B cell (primary cell): ENCODE data around the gene DNAJC11. TPM values are rescaled to one million over a fixed set of nuclear protein-coding genes. Genes with fewer than 3 reads are reported as not detected.

Source experiments
- ATAC-seq: fragments of 200-7000 bp; cut with Tn5 transposase; one replicate; pipeline ENCODE4 v1.10.0; 2021; ENCODE audit warnings: low read depth, mild to moderate bottlenecking, moderate number of reproducible peaks, moderate library complexity
- CTCF ChIA-PET: fragments of 350-600 bp; sonication (Branson Sonifier 250); formaldehyde crosslinking; loops from one replicate; lab custom pipeline; 2021; ENCODE audit warnings: antibody characterized with exemption, inconsistent platforms; lab: Charles Lee
- POLR2A ChIA-PET: fragments of 350-600 bp; sonication (Branson Sonifier 250); formaldehyde crosslinking; loops from one replicate; lab custom pipeline; 2021; ENCODE audit warnings: antibody characterized with exemption; lab: Charles Lee
- DNase-seq: peaks from one replicate; pipeline ENCODE4 v3.0.0; 2013
- H2AFZ ChIP-seq: 2 replicates; pipeline ENCODE4 v1.6.1; 2012; ENCODE audit warnings: mild to moderate bottlenecking, low read depth, low read length; ENCODE audit not compliant: insufficient read depth, poor library complexity, severe bottlenecking
- H3K27ac ChIP-seq, 2 donors: 1 replicate in 1 of 2; 2 replicates in 1 of 2; pipeline ENCODE4 v1.5.1; 2012 to 2013; ENCODE audit warnings: low read length in 2 of 2, mild to moderate bottlenecking in 2 of 2, moderate library complexity in 1 of 2
- H3K27me3 ChIP-seq, 4 experiments: fragments of 200-600 bp in 1 of 4; sonication (generic) in 1 of 4; replicated peaks in 1 of 4; 1 replicate in 2 of 4; 2 replicates in 2 of 4; pipeline versions ENCODE4 v1.6.1 to v1.7.0; 2013 to 2016; ENCODE audit warnings: low read length in 3 of 4, mild to moderate bottlenecking in 2 of 4, mixed read lengths in 1 of 4, moderate library complexity in 1 of 4; ENCODE audit not compliant: insufficient read depth in 4 of 4, control insufficient read depth in 3 of 4; ENCODE audit errors: control extremely low read depth in 1 of 4
- H3K36me3 ChIP-seq, 2 experiments: replicated peaks in 1 of 2; 1 replicate in 1 of 2; 2 replicates in 1 of 2; pipeline versions ENCODE4 v1.6.1 to v1.7.1; 2013; ENCODE audit warnings: low read length in 1 of 2; ENCODE audit not compliant: insufficient read depth in 2 of 2, control insufficient read depth in 1 of 2; ENCODE audit errors: control extremely low read depth in 1 of 2, extremely low read depth in 1 of 2
- H3K4me1 ChIP-seq, 2 donors: fragments of 200-600 bp in 1 of 2; sonication (generic) in 1 of 2; 1 replicate in 1 of 2; 2 replicates in 1 of 2; pipeline versions ENCODE4 v1.5.1 to v1.6.1; 2013 to 2017; ENCODE audit warnings: low read length in 2 of 2; ENCODE audit not compliant: control insufficient read depth in 2 of 2, insufficient read depth in 2 of 2
- H3K4me2 ChIP-seq: replicated peaks from 2 replicates; pipeline ENCODE3; 2012; ENCODE audit warnings: mild to moderate bottlenecking, low read depth, low read length; ENCODE audit not compliant: poor library complexity, severe bottlenecking
- H3K4me3 ChIP-seq, 5 experiments: fragments of 200-600 bp in 1 of 5; sonication (generic) in 1 of 5; 1 replicate in 3 of 5; 2 replicates in 2 of 5; pipeline versions ENCODE4 v1.5.1 to v1.7.0; 2011 to 2016; ENCODE audit warnings: low read length in 4 of 5, mild to moderate bottlenecking in 4 of 5, low read depth in 2 of 5, control low read depth in 1 of 5, moderate library complexity in 1 of 5; ENCODE audit not compliant: insufficient read depth in 1 of 5; ENCODE audit errors: control extremely low read depth in 1 of 5, extremely low read depth in 1 of 5
- H3K79me2 ChIP-seq: fragments of 200-600 bp; sonication (generic); one replicate; pipeline ENCODE4 v1.6.0; 2016; ENCODE audit warnings: low read length; ENCODE audit not compliant: control insufficient read depth, insufficient read depth
- H3K9ac ChIP-seq: fragments of 200-600 bp; sonication (generic); 2 replicates; pipeline ENCODE4 v1.6.1; 2017; ENCODE audit warnings: mild to moderate bottlenecking, low read length, moderate library complexity
- H3K9me3 ChIP-seq, 3 donors: one replicate each; pipeline versions ENCODE4 v1.6.1 to v1.7.1; 2013; ENCODE audit warnings: low read length in 2 of 3; ENCODE audit not compliant: control insufficient read depth in 2 of 3, insufficient read depth in 1 of 3; ENCODE audit errors: control extremely low read depth in 1 of 3
- H4K20me1 ChIP-seq: 2 replicates; pipeline ENCODE4 v1.6.0; 2012; ENCODE audit warnings: mild to moderate bottlenecking, low read length; ENCODE audit not compliant: insufficient read depth, control insufficient read depth, poor library complexity, severe bottlenecking
- H3K27ac Mint-ChIP-seq: one replicate; pipeline ENCODE4 v1.8.0; 2021; ENCODE audit warnings: mixed read lengths
- H3K27me3 Mint-ChIP-seq: one replicate; pipeline ENCODE4 v1.8.0; 2021; ENCODE audit warnings: mixed read lengths
- H3K4me1 Mint-ChIP-seq: one replicate; pipeline ENCODE4 v1.8.0; 2021; ENCODE audit warnings: mixed read lengths
- H3K4me3 Mint-ChIP-seq: one replicate; pipeline ENCODE4 v1.8.0; 2021; ENCODE audit warnings: mixed read lengths
- H3K9me3 Mint-ChIP-seq: one replicate; pipeline ENCODE4 v1.8.0; 2022; ENCODE audit warnings: mixed read lengths; ENCODE audit not compliant: insufficient read depth
- CTCF ChIP-seq: fragments of 200-600 bp; IDR thresholded peaks from one replicate; pipeline ENCODE4 v1.8.0; 2022; ENCODE audit warnings: antibody characterized with exemption, mild to moderate bottlenecking
- EZH2 ChIP-seq: IDR thresholded peaks from 2 replicates; pipeline ENCODE4 v1.6.1; 2012; ENCODE audit warnings: borderline replicate concordance, low read depth, mild to moderate bottlenecking, moderate library complexity, low read length; ENCODE audit not compliant: insufficient read depth, poor library complexity, severe bottlenecking
- WGBS: methylation state at CpG from one replicate; pipeline ENCODE4 v1.1.5; 2013; ENCODE audit warnings: missing lambda C conversion rate; ENCODE audit not compliant: insufficient coverage; 5-methylcytosine and 5-hydroxymethylcytosine counted together
- intact Hi-C: fragments of 100-400 bp; cut with micrococcal nuclease; formaldehyde crosslinking; loops from one replicate; pipeline ENCODE4 v1.10.0; 2022
- polyA plus RNA-seq: library from polyadenylated mRNA; depleted of rRNA; stranded (reverse); fragments of >200 nt; gene quantifications from 2 replicates; pipeline ENCODE4 v1.2.3, GENCODE V29; 2012
- total RNA-seq, 2 donors: library from RNA; stranded (reverse); fragments of 120-200 nt in 1 of 2; gene quantifications; 1 replicate in 1 of 2; 2 replicates in 1 of 2; pipeline versions ENCODE4 v1.2.3 to v1.2.4, GENCODE V29; 2013 to 2022

DNAJC11 gene
- total and polyA plus RNA-seq, 2 donors (not counting 1 experiment from before 2014, with no cell fraction given): 29.2 to 51.6 TPM

GRCh38 chr1:6630027-6630426 is 71.6 kb downstream of the DNAJC11 start:
- ATAC-seq: no peak

GRCh38 chr1:6628971-6629479 is 72.6 kb downstream of the DNAJC11 start:
- no peak for TF ChIP-seq CTCF
- no peak for TF ChIP-seq EZH2
- H3K27me3 Mint-ChIP-seq: no peaks in the 10 kb centered on the region
- no peak overlapping the region for H3K27ac ChIP-seq
- intact Hi-C loops: loop anchor here (5.0 kb wide), 1 partner anchor 73 kb away; the partner anchor contains the start of gene DNAJC11
- H3K9me3 ChIP-seq: no peaks in the 10 kb centered on the region
- H4K20me1 ChIP-seq: peaks cover 40% of the 10 kb centered on the region
- H3K9me3 Mint-ChIP-seq: no peaks in the 10 kb centered on the region
- CTCF ChIA-PET: no interaction called here
- ATAC-seq (no peak), DNase-seq (no peak)
- POLR2A ChIA-PET: no interaction called here
- H3K4me3 Mint-ChIP-seq: no peak overlapping the region
- no peak overlapping the region for H3K9ac ChIP-seq
- peaks cover 46% of the 10 kb centered on the region for H3K79me2 ChIP-seq
- H3K4me1 Mint-ChIP-seq: peaks cover 29% of the 10 kb centered on the region
- H3K4me3 ChIP-seq: no peak overlapping the region
- H2AFZ ChIP-seq: no peak overlapping the region
- no peak overlapping the region for H3K4me2 ChIP-seq
- H3K27me3 ChIP-seq: no peaks in the 10 kb centered on the region
- H3K36me3 ChIP-seq: peaks cover 3 to 38% of the 10 kb centered on the region in 2 experiments
- no peak overlapping the region for H3K27ac Mint-ChIP-seq
- 90% methylated on average over 7 of the region's 12 CpGs for WGBS
- peaks cover 13 to 32% of the 10 kb centered on the region in 2 donors for H3K4me1 ChIP-seq

More at GRCh38 chr1:6630027-6630426, 71.6 kb downstream of the DNAJC11 start:
- Histone ChIP-seq H3K4me1 (peaks cover 13 to 27% of the 10 kb centered on the region in 2 donors), H3K9me3 (no peaks in the 10 kb centered on the region), H3K9ac (no peak overlapping the region), H3K79me2 (peaks cover 46% of the 10 kb centered on the region), H3K4me2 (no peak overlapping the region), H4K20me1 (peaks cover 40% of the 10 kb centered on the region), H2AFZ (no peak overlapping the region), H3K27me3 (no peaks in the 10 kb centered on the region), H3K4me3 (no peak overlapping the region), H3K27ac (no peak overlapping the region), H3K36me3 (peaks cover 3 to 44% of the 10 kb centered on the region in 2 experiments)
- Mint-ChIP-seq H3K27me3 (no peaks in the 10 kb centered on the region), H3K4me3 (no peak overlapping the region), H3K27ac (no peak overlapping the region), H3K9me3 (no peaks in the 10 kb centered on the region), H3K4me1 (peaks cover 24% of the 10 kb centered on the region)
- no peak for TF ChIP-seq CTCF
- TF ChIP-seq EZH2: no peak
- WGBS: 98% methylated on average over 7 of the region's 8 CpGs
- DNase-seq: no peak
- CTCF ChIA-PET: no interaction called here
- intact Hi-C loops: no loop called here
- POLR2A ChIA-PET: no interaction called here
